ENCODE measurements around the gene FA2H. TPM values are rescaled to one million over a fixed set of nuclear protein-coding genes. Genes with fewer than 3 reads are reported as not detected.

FA2H gene
- total and polyA plus RNA-seq, 2 of the 13 experiments (the other 11 are each of a cell fraction or from before 2014, with no cell fraction given) = 0.20 TPM; not detected in 1

- TF ChIP-seq ARNTL (CRISPR knock-in tag; IDR thresholded peaks at IDR 0.05) = no peak
- peak; percentile 43; the same call in 1 of the 2 replicates for TF ChIP-seq DNMT1 (CRISPR knock-in tag; IDR thresholded peaks at IDR 0.05)
- no peak for TF ChIP-seq NR1H2 (CRISPR knock-in tag; IDR thresholded peaks at IDR 0.05; ENCODE audit: borderline replicate concordance, low read depth)
- no peak for TF ChIP-seq ZNF251 (CRISPR knock-in tag; IDR thresholded peaks at IDR 0.05)
- no peak for TF ChIP-seq ZNF83 (CRISPR knock-in tag; IDR thresholded peaks at IDR 0.05; ENCODE audit: borderline replicate concordance)
- peak; percentile 20; the same call in 1 of the 2 replicates for TF ChIP-seq ZFP90 (CRISPR knock-in tag; IDR thresholded peaks at IDR 0.05; ENCODE audit: borderline replicate concordance)
- peak; percentile 66; the same call in 1 of the 2 replicates for TF ChIP-seq SPEN (CRISPR knock-in tag; IDR thresholded peaks at IDR 0.05; ENCODE audit: low read depth)
- no peak for TF ChIP-seq ZNF10 (CRISPR knock-in tag; IDR thresholded peaks at IDR 0.05; ENCODE audit: borderline replicate concordance, low read depth)
- TF ChIP-seq POGK (CRISPR knock-in tag; conservative IDR thresholded peaks at IDR 0.05) = no peak; the same call in 1 of the 2 replicates
- no peak for TF ChIP-seq THYN1 (CRISPR knock-in tag; IDR thresholded peaks at IDR 0.05; ENCODE audit: borderline replicate concordance, low read depth)
- no peak for TF ChIP-seq NFRKB (IDR thresholded peaks at IDR 0.05)
- TF ChIP-seq, protein P1, sequence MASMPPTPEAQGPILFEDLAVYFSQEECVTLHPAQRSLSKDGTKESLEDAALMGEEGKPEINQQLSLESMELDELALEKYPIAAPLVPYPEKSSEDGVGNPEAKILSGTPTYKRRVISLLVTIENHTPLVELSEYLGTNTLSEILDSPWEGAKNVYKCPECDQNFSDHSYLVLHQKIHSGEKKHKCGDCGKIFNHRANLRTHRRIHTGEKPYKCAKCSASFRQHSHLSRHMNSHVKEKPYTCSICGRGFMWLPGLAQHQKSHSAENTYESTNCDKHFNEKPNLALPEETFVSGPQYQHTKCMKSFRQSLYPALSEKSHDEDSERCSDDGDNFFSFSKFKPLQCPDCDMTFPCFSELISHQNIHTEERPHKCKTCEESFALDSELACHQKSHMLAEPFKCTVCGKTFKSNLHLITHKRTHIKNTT (CRISPR knock-in tag; IDR thresholded peaks at IDR 0.05) = no peak
- TF ChIP-seq, protein P2, sequence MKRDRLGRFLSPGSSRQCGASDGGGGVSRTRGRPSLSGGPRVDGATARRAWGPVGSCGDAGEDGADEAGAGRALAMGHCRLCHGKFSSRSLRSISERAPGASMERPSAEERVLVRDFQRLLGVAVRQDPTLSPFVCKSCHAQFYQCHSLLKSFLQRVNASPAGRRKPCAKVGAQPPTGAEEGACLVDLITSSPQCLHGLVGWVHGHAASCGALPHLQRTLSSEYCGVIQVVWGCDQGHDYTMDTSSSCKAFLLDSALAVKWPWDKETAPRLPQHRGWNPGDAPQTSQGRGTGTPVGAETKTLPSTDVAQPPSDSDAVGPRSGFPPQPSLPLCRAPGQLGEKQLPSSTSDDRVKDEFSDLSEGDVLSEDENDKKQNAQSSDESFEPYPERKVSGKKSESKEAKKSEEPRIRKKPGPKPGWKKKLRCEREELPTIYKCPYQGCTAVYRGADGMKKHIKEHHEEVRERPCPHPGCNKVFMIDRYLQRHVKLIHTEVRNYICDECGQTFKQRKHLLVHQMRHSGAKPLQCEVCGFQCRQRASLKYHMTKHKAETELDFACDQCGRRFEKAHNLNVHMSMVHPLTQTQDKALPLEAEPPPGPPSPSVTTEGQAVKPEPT (CRISPR knock-in tag; IDR thresholded peaks at IDR 0.05; ENCODE audit: low read depth) = no peak
- 0 out of 2 replicates have a peak, but pooled peaks have one; percentile 72 for TF ChIP-seq GLI4 (CRISPR knock-in tag; IDR thresholded peaks at IDR 0.05; ENCODE audit: borderline replicate concordance)
- peak; percentile 60; the same call in 1 of the 2 replicates for TF ChIP-seq ZNF777 (CRISPR knock-in tag; IDR thresholded peaks at IDR 0.05)
- peak; percentile 71; the same call in 1 of the 2 replicates for TF ChIP-seq ZNF33B (CRISPR knock-in tag; IDR thresholded peaks at IDR 0.05)
- 0 out of 2 replicates have a peak, but pooled peaks have one; percentile 19 for TF ChIP-seq ISX (CRISPR knock-in tag; conservative IDR thresholded peaks at IDR 0.05)
- no peak for TF ChIP-seq SUZ12 (IDR thresholded peaks at IDR 0.05; ENCODE audit: low read depth, low read length)
- TF ChIP-seq SP1 (IDR thresholded peaks at IDR 0.05) = no peak
- peak; percentile 37 for TF ChIP-seq SP1 (CRISPR knock-in tag; IDR thresholded peaks at IDR 0.05)
- TF ChIP-seq ZNF768 (CRISPR knock-in tag; IDR thresholded peaks at IDR 0.05) = peak; percentile 31; the same call in 1 of the 2 replicates
- peak; percentile 92 for TF ChIP-seq MAZ (IDR thresholded peaks at IDR 0.05; ENCODE audit: borderline replicate concordance, low read depth, low read length)
- peak; percentile 97 for TF ChIP-seq MAZ (CRISPR knock-in tag; IDR thresholded peaks at IDR 0.05; ENCODE audit: low read depth)
- TF ChIP-seq ZSCAN29 (CRISPR knock-in tag; conservative IDR thresholded peaks at IDR 0.05) = 0 out of 2 replicates have a peak, but pooled peaks have one; percentile 67
- TF ChIP-seq HOXA3 (CRISPR knock-in tag; IDR thresholded peaks at IDR 0.05) = peak; percentile 81
- no peak for TF ChIP-seq SSRP1 (CRISPR knock-in tag; IDR thresholded peaks at IDR 0.05)
Observed at GRCh38 chr16:74774223-74775139, at the start of gene FA2H (continued).
